ENCODE results near the gene PPIA.
"Not testable (repeated sequence)": the region's sequence is repeated elsewhere in the genome, so short reads cannot be mapped to it uniquely, and the experiment has no call there.

The PPIA gene

DNA sequence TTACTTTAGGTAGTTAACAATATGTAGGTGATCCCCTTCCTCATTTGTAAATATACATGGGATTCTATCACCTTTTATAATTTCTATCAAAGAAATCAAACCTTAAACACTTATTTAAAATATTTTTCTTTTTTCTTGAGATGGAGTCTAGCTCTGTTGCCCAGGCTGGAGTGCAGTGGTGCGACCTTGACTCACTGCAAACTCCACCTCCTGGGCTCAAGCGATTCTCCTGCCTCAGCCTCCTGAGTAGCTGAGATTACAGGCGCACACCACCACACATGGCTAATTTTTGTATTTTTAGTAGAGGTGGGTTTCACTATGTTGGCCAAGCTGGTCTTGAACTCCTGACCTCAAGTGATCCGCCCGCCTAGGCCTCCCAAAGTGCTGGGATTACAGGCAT, 47.0 kb downstream of the PPIA start:
- not testable (repeated sequence) for DNase-seq

DNA sequence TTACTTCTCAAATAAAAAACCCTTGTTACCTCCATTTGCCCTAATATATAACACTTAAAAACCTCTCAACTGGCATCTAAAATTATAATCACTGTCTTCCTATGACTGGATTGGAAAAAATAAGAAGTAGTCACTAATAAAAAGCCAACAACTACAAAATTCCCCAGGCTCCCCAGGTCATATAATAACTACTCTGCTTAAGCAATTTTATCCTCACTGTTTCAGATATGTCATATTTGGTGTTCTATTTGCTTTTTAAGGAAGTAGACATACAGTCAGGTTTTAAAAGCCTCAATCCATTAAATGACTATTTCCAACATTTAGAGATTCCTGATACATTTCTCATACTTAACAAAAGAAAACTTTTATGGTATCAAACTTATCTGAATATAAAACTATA, 49.0 kb downstream of the PPIA start:
- no peak for DNase-seq

- DNase-seq: not testable (repeated sequence)
Observed at GRCh38 chr7:44846390-44846789, 49.9 kb downstream of the PPIA start.

GRCh38 chr7:44846816-44847508, 50.5 kb downstream of the PPIA start:
- DNase-seq: no peak

- DNase-seq: peak; percentile 77
Observed at GRCh38 chr7:44847509-44847919, 51.0 kb downstream of the PPIA start.

GRCh38 chr7:44847920-44848634, 51.6 kb downstream of the PPIA start, which contains the start of gene H2AZ2:
Gene H2AZ2, minus strand, starts transcription at chr7:44848087. Its CDS starts 116 bp downstream, at chr7:44847971.
- peak; percentile 99 for DNase-seq

DNA sequence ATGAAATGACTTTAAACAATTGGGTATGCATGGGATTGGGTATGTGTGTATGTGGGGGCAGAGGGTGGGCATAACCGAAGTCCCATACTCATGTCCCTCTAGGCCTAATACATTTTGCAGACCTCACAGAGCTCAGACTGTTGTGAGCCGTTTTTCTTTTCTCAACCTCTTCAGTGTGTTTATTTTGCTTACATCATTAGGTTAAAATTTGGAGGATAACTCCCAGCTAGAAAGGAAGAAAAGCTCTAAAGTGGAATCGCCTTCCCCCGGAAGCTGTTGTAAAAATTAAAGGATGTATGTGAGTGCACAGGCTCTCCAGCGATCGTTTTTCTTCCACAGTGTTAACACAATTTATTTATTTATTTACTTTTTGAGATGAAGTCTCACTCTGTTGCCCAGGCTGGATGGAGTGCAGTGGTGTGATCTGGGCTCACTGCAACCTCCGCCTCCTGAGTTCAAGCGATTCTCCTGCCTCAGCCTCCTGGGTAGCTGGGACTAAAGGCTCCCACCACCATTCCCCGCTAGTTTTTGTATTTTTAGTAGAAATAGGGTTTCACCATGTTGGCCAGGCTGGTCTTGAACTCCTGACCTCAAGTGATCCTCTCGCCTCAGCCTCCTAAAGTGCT, 52.9 kb downstream of the PPIA start:
- DNase-seq: no peak

- DNase-seq: no peak
Observed at GRCh38 chr7:44849885-44850544, 53.5 kb downstream of the PPIA start.

DNA sequence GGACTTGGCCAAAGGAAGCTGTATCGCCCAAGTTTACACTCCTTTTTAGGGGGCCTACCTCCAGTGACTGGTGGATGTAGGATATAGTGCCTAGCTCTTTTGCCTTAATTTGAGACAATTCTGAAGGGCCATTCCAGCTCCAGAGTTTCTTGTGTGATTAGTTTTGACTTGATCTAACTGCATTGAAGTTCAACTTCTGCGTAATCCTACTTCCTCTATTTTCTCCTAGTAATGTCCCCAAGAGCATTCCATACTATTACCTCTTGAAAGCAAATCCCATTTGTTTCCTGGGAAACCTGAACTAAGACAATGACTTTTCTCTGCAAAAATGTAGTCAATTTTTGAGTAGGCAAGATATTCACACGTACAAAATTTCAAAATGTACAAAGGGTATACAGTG, 56.1 kb downstream of the PPIA start:
- DNase-seq: no peak

All from SHP77 treated with DMSO at 0.1 percent for 48 hours (cell line).